ENCODE measurements around the gene MAPKAPK5. TPM values are rescaled to one million over a fixed set of nuclear protein-coding genes. Genes with fewer than 3 reads are reported as not detected.

The MAPKAPK5 gene
- total RNA-seq, 4 donors from 2014 or later, result 20.0 to 53.7 (median 43.1) TPM

- H3K27ac ChIP-seq, result no peak overlapping the region
- peaks cover 0 to 5% of the 10 kb centered on the region in 2 donors for H3K4me1 ChIP-seq
- no peak for TF ChIP-seq POLR2A (IDR thresholded peaks at IDR 0.05)
- no peak for TF ChIP-seq CTCF (IDR thresholded peaks at IDR 0.05)
- no peak for DNase-seq
- H3K4me3 ChIP-seq, result no peak overlapping the region
- H3K9me3 ChIP-seq, result no peaks in the 10 kb centered on the region
- intact Hi-C loops (cut with DNase I; ENCODE audit: low total_unique reads), result no loop called here
- H3K27me3 ChIP-seq, result no peaks in the 10 kb centered on the region
- H3K36me3 ChIP-seq, result no peaks in the 10 kb centered on the region
These were observed 3.7 kb upstream of the MAPKAPK5 start for GRCh38 chr12:111838353-111838752.

GRCh38 chr12:111840807-111841206, 1.2 kb upstream of the MAPKAPK5 start:
- DNase-seq, result no peak
- Histone ChIP-seq H3K27me3 (no peaks in the 10 kb centered on the region), H3K4me1 (peaks cover 5 to 7% of the 10 kb centered on the region in 2 donors), H3K9me3 (no peaks in the 10 kb centered on the region), H3K4me3 (peak overlapping the region; percentile 67 to 77), H3K36me3 (no peaks in the 10 kb centered on the region), H3K27ac (peak overlapping the region; percentile 83 to 92)
- TF ChIP-seq CTCF (IDR thresholded peaks at IDR 0.05) (no peak), POLR2A (IDR thresholded peaks at IDR 0.05) (no peak)
- intact Hi-C loops (cut with DNase I; ENCODE audit: low total_unique reads), result no loop called here

GRCh38 chr12:111841236-111841749, 735 bp upstream of the MAPKAPK5 start:
- intact Hi-C loops (cut with DNase I; ENCODE audit: low total_unique reads), result no loop called here
- peak overlapping the region; percentile 83 to 92 for H3K27ac ChIP-seq

GRCh38 chr12:111842556-111843396, 748 bp downstream of the MAPKAPK5 start:
- H3K36me3 ChIP-seq, result no peaks in the 10 kb centered on the region
- no peaks in the 10 kb centered on the region for H3K27me3 ChIP-seq
- TF ChIP-seq POLR2A (IDR thresholded peaks at IDR 0.05) (no peak), CTCF (IDR thresholded peaks at IDR 0.05) (no peak)
- H3K9me3 ChIP-seq, result no peaks in the 10 kb centered on the region
- H3K4me3 ChIP-seq, result peak overlapping the region; percentile 67 to 77
- peak overlapping the region; percentile 83 to 92 for H3K27ac ChIP-seq
- no peak for DNase-seq
- intact Hi-C loops (cut with DNase I; ENCODE audit: low total_unique reads), result no loop called here
- peaks cover 5 to 7% of the 10 kb centered on the region in 2 donors for H3K4me1 ChIP-seq

More at GRCh38 chr12:111841236-111841749, 735 bp upstream of the MAPKAPK5 start:
- Histone ChIP-seq H3K4me3 (peak overlapping the region; percentile 67 to 77), H3K4me1 (peaks cover 5 to 7% of the 10 kb centered on the region in 2 donors), H3K27me3 (no peaks in the 10 kb centered on the region), H3K36me3 (no peaks in the 10 kb centered on the region), H3K9me3 (no peaks in the 10 kb centered on the region)
- no peak for TF ChIP-seq CTCF (IDR thresholded peaks at IDR 0.05)
- TF ChIP-seq POLR2A (IDR thresholded peaks at IDR 0.05), result no peak
- no peak for DNase-seq

GRCh38 chr12:111846016-111846415, 4.0 kb downstream of the MAPKAPK5 start:
- H3K9me3 ChIP-seq, result no peaks in the 10 kb centered on the region
- no peak overlapping the region for H3K4me3 ChIP-seq
- TF ChIP-seq POLR2A (IDR thresholded peaks at IDR 0.05) (no peak), CTCF (IDR thresholded peaks at IDR 0.05) (no peak)
- no peak for DNase-seq
- intact Hi-C loops (cut with DNase I; ENCODE audit: low total_unique reads), result no loop called here
- peaks cover 0 to 7% of the 10 kb centered on the region in 2 donors for H3K4me1 ChIP-seq
- no peaks in the 10 kb centered on the region for H3K27me3 ChIP-seq
- H3K36me3 ChIP-seq, result no peaks in the 10 kb centered on the region
- no peak overlapping the region for H3K27ac ChIP-seq

All from uterus (tissue), 4 donors.